Esophagus squamous epithelium (tissue), 5 donors: ENCODE data around the gene CDK10. TPM values are rescaled to one million over a fixed set of nuclear protein-coding genes. Genes with fewer than 3 reads are reported as not detected.

ENCODE experiments used
- DNase-seq: peaks from one replicate; lab custom pipeline; 2025; lab: John Stamatoyannopoulos, UW
- H3K27ac ChIP-seq, 4 donors: fragments of 200-600 bp; sonication (generic); one replicate each; pipeline ENCODE4 v1.5.1; 2016 to 2019; ENCODE audit warnings: mild to moderate bottlenecking in 1 of 4
- H3K27me3 ChIP-seq, 4 donors: fragments of 200-600 bp; sonication (generic); 1 replicate in 3 of 4; 2 replicates in 1 of 4; pipeline versions ENCODE4 v1.5.1 to v1.6.0; 2017 to 2021; ENCODE audit warnings: antibody characterized with exemption in 1 of 4
- H3K36me3 ChIP-seq, 3 donors: fragments of 200-600 bp; sonication (generic); one replicate each; pipeline ENCODE4 v1.5.1; 2016 to 2019
- H3K4me1 ChIP-seq, 3 donors: fragments of 200-600 bp; sonication (generic); one replicate each; pipeline ENCODE4 v1.5.1; 2017 to 2019
- H3K4me3 ChIP-seq, 4 donors: fragments of 200-600 bp; sonication (generic); 1 replicate in 3 of 4; 2 replicates in 1 of 4; pipeline ENCODE4 v1.5.1; 2016 to 2019; ENCODE audit warnings: mild to moderate bottlenecking in 2 of 4, moderate library complexity in 1 of 4
- H3K9me3 ChIP-seq, 3 donors: fragments of 200-600 bp; sonication (generic); one replicate each; pipeline ENCODE4 v1.5.1; 2016 to 2019
- CTCF ChIP-seq, 6 experiments: fragments of 450-650 bp in 4 of 6; fragments of 200-600 bp in 2 of 6; sonication (generic) in 2 of 6; IDR thresholded peaks; one replicate each; pipeline ENCODE4 v1.5.1; 2016 to 2019; ENCODE audit warnings: antibody characterized with exemption in 6 of 6, mild to moderate bottlenecking in 4 of 6, moderate library complexity in 4 of 6
- POLR2A ChIP-seq, 4 donors: fragments of 450-650 bp; IDR thresholded peaks; one replicate each; pipeline ENCODE4 v1.6.1; 2017; ENCODE audit warnings: antibody characterized with exemption in 4 of 4, mild to moderate bottlenecking in 4 of 4, moderate library complexity in 3 of 4
- WGBS, 2 donors: methylation state at CpG; one replicate each; pipeline ENCODE4 v1.1.5; 2018; 5-methylcytosine and 5-hydroxymethylcytosine counted together
- intact Hi-C: fragments of 100-400 bp; cut with DNase I; formaldehyde crosslinking; loops from one replicate; pipeline ENCODE4 v1.15.0; 2022
- total RNA-seq, 4 donors: library from RNA; depleted of rRNA; stranded (reverse); fragments of >200 nt; gene quantifications; one replicate each; pipeline ENCODE4 v1.1.0, GENCODE V29; 2016
- donor health status: DM: yes; HTN: yes; CAD: no.

The CDK10 gene
- total RNA-seq, 4 donors from 2014 or later = 21.6 to 45.0 (median 39.3) TPM

DNA sequence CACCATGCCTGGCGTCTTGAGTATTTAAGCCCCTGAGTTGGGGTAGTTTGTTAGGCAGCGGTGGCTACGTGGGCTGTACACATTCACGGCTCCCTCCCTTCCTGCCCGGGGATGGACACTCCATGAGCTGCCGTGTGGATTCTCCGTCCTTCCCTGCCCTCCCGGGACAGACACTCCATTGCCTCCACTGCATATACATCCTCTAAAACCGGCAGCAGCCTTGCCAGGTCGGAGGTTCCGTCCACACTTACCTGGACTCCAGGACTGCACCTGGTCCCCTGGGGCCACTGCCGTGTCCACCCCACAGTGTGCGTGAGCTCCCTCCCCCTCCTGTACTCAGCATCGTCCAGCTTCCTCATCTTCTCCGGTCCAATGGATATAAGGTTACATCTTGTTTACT is 18.5 kb downstream of the CDK10 start:
- 71 to 74% methylated on average over 14 to 15 of the region's 15 CpGs for WGBS, 2 donors
- peaks cover 0 to 14% (median 0%) of the 10 kb centered on the region in 3 donors for H3K36me3 ChIP-seq
- DNase-seq = no peak
- intact Hi-C loops = loop anchor here (5.0 to 10.0 kb wide), 3 partner anchors 52 to 152 kb away; no protein-coding TSS in a partner anchor
- H3K27me3 ChIP-seq = peaks cover 0 to 18% (median 0%) of the 10 kb centered on the region in 4 donors
- H3K4me1 ChIP-seq = peaks cover 8 to 42% (median 10%) of the 10 kb centered on the region in 3 donors
- TF ChIP-seq CTCF (IDR thresholded peaks at IDR 0.05) (no peak), POLR2A (IDR thresholded peaks at IDR 0.05) (no peak)
- no peak overlapping the region for H3K4me3 ChIP-seq
- H3K27ac ChIP-seq = no peak overlapping the region
- no peaks in the 10 kb centered on the region for H3K9me3 ChIP-seq

DNA sequence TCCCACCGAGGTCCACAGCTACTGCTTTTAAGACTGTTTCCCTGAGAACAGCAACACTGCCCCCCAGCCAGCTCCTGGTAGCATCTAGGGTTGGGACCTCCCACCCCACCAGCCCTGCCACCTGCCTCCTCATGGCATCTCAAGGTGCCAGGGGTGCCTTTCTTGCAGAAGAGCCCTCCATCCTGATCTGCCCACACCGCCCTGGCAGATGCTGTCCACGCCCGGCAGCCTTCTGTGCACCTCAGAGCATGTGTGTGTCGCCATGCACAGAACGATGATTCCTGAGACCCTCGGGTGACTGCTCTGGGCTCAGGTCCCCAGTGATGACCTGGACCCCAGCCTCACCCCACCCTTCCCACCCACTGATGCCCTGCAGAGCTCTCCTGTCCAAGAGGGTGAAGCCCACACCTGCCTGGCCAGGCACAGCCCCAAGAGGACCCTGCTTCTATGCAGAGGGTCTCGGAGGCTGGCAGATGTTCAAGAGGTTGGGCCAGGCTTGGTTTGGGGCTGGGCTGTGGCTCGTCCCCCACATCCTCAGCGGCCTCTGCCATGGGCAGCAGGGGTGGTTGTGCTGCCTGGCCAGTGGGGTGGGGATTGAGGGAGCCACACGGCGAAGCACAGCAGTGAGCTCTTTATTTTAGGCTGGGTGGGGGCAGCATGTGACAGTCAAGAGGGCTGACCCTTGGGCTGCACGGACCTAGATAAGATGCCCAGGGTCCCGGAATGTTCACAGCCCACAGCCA is 20.2 kb downstream of the CDK10 start:
- H3K36me3 ChIP-seq = peaks cover 0 to 14% (median 0%) of the 10 kb centered on the region in 3 donors
- TF ChIP-seq CTCF (IDR thresholded peaks at IDR 0.05) (no peak), POLR2A (IDR thresholded peaks at IDR 0.05) (no peak)
- intact Hi-C loops = loop anchor here (5.0 to 10.0 kb wide), 3 partner anchors 51 to 151 kb away; no protein-coding TSS in a partner anchor
- H3K4me1 ChIP-seq = peaks cover 0 to 34% (median 1%) of the 10 kb centered on the region in 3 donors
- no peaks in the 10 kb centered on the region for H3K9me3 ChIP-seq
- no peak overlapping the region for H3K27ac ChIP-seq
- 72 to 85% methylated on average over 5 to 7 of the region's 14 CpGs for WGBS, 2 donors
- H3K27me3 ChIP-seq = peaks cover 0 to 18% (median 0%) of the 10 kb centered on the region in 4 donors
- no peak for DNase-seq
- H3K4me3 ChIP-seq = no peak overlapping the region

DNA sequence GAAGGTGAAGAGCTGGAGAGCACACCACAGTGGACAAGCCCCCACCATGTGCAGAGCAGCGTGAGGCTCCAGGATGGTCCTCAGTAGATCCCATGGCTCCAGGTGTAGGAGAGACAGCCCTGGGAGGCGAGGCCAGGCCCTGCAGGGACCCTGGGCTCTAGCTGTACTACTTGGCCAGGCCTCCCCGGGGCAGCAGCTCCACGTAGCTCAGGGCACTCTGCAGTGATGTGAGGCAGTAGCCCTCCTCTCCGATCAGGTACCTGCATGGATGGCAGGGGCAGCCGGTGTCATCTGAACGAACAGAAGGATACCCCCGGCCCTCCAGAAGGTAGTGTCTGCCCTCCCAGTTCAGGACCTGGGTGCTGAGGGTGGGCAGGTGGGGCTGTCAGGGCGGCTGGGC is 21.2 kb downstream of the CDK10 start:
- H3K9me3 ChIP-seq = no peaks in the 10 kb centered on the region
- no peak overlapping the region for H3K27ac ChIP-seq
- peaks cover 7 to 35% (median 12%) of the 10 kb centered on the region in 3 donors for H3K4me1 ChIP-seq
- peaks cover 0 to 19% (median 0%) of the 10 kb centered on the region in 4 donors for H3K27me3 ChIP-seq
- 80 to 81% methylated on average over 1 to 4 of the region's 9 CpGs for WGBS, 2 donors
- TF ChIP-seq CTCF (IDR thresholded peaks at IDR 0.05) (no peak), POLR2A (IDR thresholded peaks at IDR 0.05) (no peak)
- intact Hi-C loops = loop anchor here (5.0 to 10.0 kb wide), 3 partner anchors 50 to 150 kb away; no protein-coding TSS in a partner anchor
- no peak overlapping the region for H3K4me3 ChIP-seq
- DNase-seq = no peak
- H3K36me3 ChIP-seq = peaks cover 0 to 14% (median 0%) of the 10 kb centered on the region in 3 donors

DNA sequence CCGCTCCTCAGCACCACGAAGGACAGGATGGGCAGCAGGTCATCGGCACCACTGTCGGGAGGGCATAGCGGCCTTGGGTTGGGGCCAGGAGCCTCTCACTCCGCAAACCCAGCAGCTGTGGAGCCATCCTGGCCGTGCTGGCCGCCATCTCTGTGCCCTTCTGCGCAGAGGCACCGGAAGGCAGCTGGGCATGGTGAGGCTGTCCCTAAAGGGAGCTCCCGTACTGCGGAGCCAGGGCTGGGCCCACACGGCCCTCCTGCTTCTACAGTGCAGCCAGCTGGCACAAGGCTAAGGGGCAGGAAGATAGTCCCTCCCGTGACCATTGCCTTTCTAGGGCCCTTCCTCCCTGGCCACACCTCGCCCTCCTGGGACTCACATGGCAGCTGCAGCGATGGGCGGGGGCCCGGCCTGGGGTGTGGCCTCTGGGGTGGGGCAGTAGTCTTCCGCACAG is 22.0 kb downstream of the CDK10 start:
- peaks cover 0 to 17% (median 0%) of the 10 kb centered on the region in 4 donors for H3K27me3 ChIP-seq
- DNase-seq = no peak
- no peak overlapping the region for H3K4me3 ChIP-seq
- no peaks in the 10 kb centered on the region for H3K9me3 ChIP-seq
- H3K27ac ChIP-seq = no peak overlapping the region
- intact Hi-C loops = loop anchor here (5.0 to 10.0 kb wide), 3 partner anchors 49 to 149 kb away; no protein-coding TSS in a partner anchor
- H3K36me3 ChIP-seq = peaks cover 0 to 14% (median 0%) of the 10 kb centered on the region in 3 donors
- TF ChIP-seq POLR2A (IDR thresholded peaks at IDR 0.05) = no peak
- TF ChIP-seq CTCF (IDR thresholded peaks at IDR 0.05) = no peak
- 60% methylated on average over 1 of the region's 19 CpGs; no CpG with 5 or more reads in 1 of the 2 donors for WGBS, 2 donors
- peaks cover 7 to 39% (median 14%) of the 10 kb centered on the region in 3 donors for H3K4me1 ChIP-seq

DNA sequence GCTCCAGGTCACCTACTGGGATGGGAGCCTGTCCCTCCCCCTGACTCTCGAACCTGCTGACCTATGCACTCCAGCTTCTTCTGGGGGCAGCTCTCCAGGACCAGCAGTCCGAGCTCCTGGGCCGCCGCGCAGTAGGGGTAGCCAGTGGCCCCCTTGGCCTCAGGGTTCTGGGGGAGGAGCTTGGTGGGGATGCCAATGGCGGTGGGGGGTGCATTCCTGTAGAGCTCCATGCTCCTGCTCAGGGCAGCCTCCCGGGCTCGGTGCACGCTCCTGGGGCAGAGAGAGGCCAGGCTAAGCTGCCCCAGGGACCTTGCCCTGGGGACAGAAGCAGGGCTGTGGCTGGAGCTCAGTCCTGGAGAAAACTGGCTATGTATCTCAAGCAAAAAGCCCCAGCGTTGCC is 22.7 kb downstream of the CDK10 start:
- peaks cover 0 to 17% (median 0%) of the 10 kb centered on the region in 3 donors for H3K36me3 ChIP-seq
- H3K4me3 ChIP-seq = no peak overlapping the region
- TF ChIP-seq POLR2A (IDR thresholded peaks at IDR 0.05) (no peak), CTCF (IDR thresholded peaks at IDR 0.05) (no peak)
- no peaks in the 10 kb centered on the region for H3K9me3 ChIP-seq
- no CpG with 5 or more reads among the region's 10 CpGs for WGBS, 2 donors
- H3K27me3 ChIP-seq = peaks cover 0 to 16% (median 0%) of the 10 kb centered on the region in 4 donors
- DNase-seq = no peak
- H3K27ac ChIP-seq = no peak overlapping the region
- H3K4me1 ChIP-seq = peaks cover 7 to 39% (median 14%) of the 10 kb centered on the region in 3 donors
- intact Hi-C loops = loop anchor here (5.0 to 10.0 kb wide), 3 partner anchors 48 to 148 kb away; no protein-coding TSS in a partner anchor
